SK-N-SH treated with all-trans-retinoic acid at 6 μM for 48 hours (cell line): ENCODE results near the gene CHORDC1.

Source experiments
- ATAC-seq: fragments of 200-7000 bp; cut with Tn5 transposase; 3 replicates; pipeline ENCODE4 v1.9.1; 2020; ENCODE audit warnings: mild to moderate bottlenecking, moderate library complexity
- ARNTL ChIP-seq: fragments of 450-650 bp; formaldehyde crosslinking; IDR thresholded peaks from 2 replicates; pipeline ENCODE4 v1.5.0; 2020; ENCODE audit warnings: low read depth, mild to moderate bottlenecking, moderate library complexity, borderline replicate concordance
- BACH2 ChIP-seq: fragments of 250-450 bp; sonication (Bioruptor Pico); IDR thresholded peaks from 2 replicates; pipeline ENCODE4 v1.9.0; 2021; ENCODE audit warnings: mild to moderate bottlenecking, borderline replicate concordance
- CSDC2 ChIP-seq: fragments of 250-450 bp; sonication (Bioruptor Pico); IDR thresholded peaks from 2 replicates; pipeline ENCODE4 v1.5.0; 2020; ENCODE audit warnings: mild to moderate bottlenecking, moderate library complexity
- GLIS3 ChIP-seq: fragments of 250-450 bp; sonication (Bioruptor Pico); IDR thresholded peaks from 2 replicates; pipeline ENCODE4 v1.5.0; 2020; ENCODE audit warnings: mild to moderate bottlenecking, moderate library complexity
- ISL1 ChIP-seq: fragments of 250-450 bp; sonication (Bioruptor Pico); IDR thresholded peaks from 2 replicates; pipeline ENCODE4 v2.1.2; 2022; ENCODE audit warnings: mild to moderate bottlenecking, moderate library complexity
- OSR1 ChIP-seq: fragments of 250-450 bp; sonication (Bioruptor Pico); IDR thresholded peaks from 2 replicates; pipeline ENCODE4 v1.8.0; 2022; ENCODE audit warnings: moderate library complexity, mild to moderate bottlenecking, inconsistent platforms
- PPARA ChIP-seq: fragments of 250-450 bp; sonication (Bioruptor Pico); IDR thresholded peaks from 2 replicates; pipeline ENCODE4 v1.5.0; 2020; ENCODE audit warnings: mild to moderate bottlenecking, borderline replicate concordance
- RARB ChIP-seq: fragments of 250-450 bp; sonication (Bioruptor Pico); IDR thresholded peaks from 2 replicates; pipeline ENCODE4 v1.8.0; 2021; ENCODE audit warnings: mild to moderate bottlenecking, moderate library complexity
- SNAI2 ChIP-seq: fragments of 250-450 bp; sonication (Bioruptor Pico); IDR thresholded peaks from 2 replicates; pipeline ENCODE4 v1.5.0; 2020; ENCODE audit warnings: mild to moderate bottlenecking, moderate library complexity
- TCF4 ChIP-seq: fragments of 250-450 bp; sonication (Bioruptor Pico); IDR thresholded peaks from 2 replicates; pipeline ENCODE4 v1.8.0; 2021; ENCODE audit warnings: mild to moderate bottlenecking, moderate library complexity, borderline replicate concordance
- ZFP3 ChIP-seq: fragments of 250-450 bp; sonication (Bioruptor Pico); IDR thresholded peaks from 2 replicates; pipeline ENCODE4 v1.5.0; 2020; ENCODE audit warnings: mild to moderate bottlenecking, moderate library complexity
- ZFP30 ChIP-seq: fragments of 450-650 bp; formaldehyde crosslinking; IDR thresholded peaks from 2 replicates; pipeline ENCODE4 v1.5.0; 2022; ENCODE audit warnings: mild to moderate bottlenecking, moderate library complexity
- ZNF70 ChIP-seq: fragments of 450-650 bp; formaldehyde crosslinking; IDR thresholded peaks from 2 replicates; pipeline ENCODE4 v1.5.0; 2020; ENCODE audit warnings: mild to moderate bottlenecking, moderate library complexity
- ZNF8 ChIP-seq: fragments of 450-650 bp; formaldehyde crosslinking; IDR thresholded peaks from 2 replicates; pipeline ENCODE4 v1.5.0; 2020; ENCODE audit warnings: mild to moderate bottlenecking, moderate library complexity
- TF ChIP-seq, protein P1 (sequence below): fragments of 250-450 bp; sonication (Bioruptor Pico); IDR thresholded peaks from 2 replicates; pipeline ENCODE4 v1.8.0; 2020; ENCODE audit warnings: mild to moderate bottlenecking, moderate library complexity, borderline replicate concordance
- TF ChIP-seq, protein P2 (sequence below): fragments of 250-450 bp; sonication (Bioruptor Pico); IDR thresholded peaks from 2 replicates; pipeline ENCODE4 v1.5.1; 2020; ENCODE audit warnings: low read depth, mild to moderate bottlenecking, moderate library complexity
- TF ChIP-seq, protein P3 (sequence below): fragments of 250-450 bp; sonication (Bioruptor Pico); IDR thresholded peaks from 2 replicates; pipeline ENCODE4 v1.5.0; 2020; ENCODE audit warnings: mild to moderate bottlenecking, moderate library complexity

Gene CHORDC1

DNA sequence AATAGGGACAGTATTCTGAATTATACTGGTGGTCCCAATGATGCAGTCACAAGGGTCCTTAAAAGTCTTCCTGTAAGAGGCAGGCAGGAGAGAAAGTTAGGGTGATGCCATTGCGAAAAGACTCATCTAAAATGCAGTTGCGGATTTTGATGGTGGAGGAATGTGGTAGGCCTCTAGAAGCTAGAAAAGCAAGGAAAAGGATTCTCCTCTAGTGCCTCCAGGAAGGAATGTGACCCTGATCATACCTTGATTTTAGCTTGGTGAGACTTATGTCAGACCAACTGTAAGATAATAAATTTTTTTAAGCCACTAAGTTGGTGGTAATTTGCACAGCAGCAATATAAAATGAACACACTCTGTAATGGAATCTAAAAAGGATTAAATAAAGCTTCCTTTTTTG, 33.8 kb downstream of the CHORDC1 start:
- ATAC-seq = no peak

DNA sequence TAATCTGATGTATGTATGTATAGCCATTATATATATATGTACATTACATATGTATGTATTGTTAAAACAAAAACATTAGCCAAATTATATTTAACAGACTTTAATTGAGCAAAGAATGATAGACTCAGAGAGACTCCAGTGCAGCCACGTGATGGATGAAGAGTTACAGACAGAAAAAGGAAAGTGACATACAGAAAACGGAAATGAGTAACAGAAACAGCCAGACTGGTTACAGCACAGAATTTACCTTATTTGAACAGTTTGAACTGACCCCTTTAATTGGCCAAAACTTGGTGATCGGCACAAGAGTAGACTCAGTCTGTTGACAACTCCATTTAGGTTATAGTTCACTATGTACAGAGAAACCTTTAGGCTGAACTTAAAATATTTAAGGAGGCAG, 35.0 kb downstream of the CHORDC1 start:
- TF ChIP-seq GLIS3 (CRISPR knock-in tag) = no peak
- no peak for ATAC-seq

More for the DNA sequence above, 33.8 kb downstream of the CHORDC1 start:
- TF ChIP-seq CSDC2 (no peak), SNAI2 (CRISPR knock-in tag) (no peak), BACH2 (CRISPR knock-in tag) (no peak), OSR1 (CRISPR knock-in tag) (no peak), PPARA (CRISPR knock-in tag) (no peak), ISL1 (no peak), ZNF8 (CRISPR knock-in tag) (no peak), ARNTL (CRISPR knock-in tag) (no peak)
- TF ChIP-seq, protein P1, sequence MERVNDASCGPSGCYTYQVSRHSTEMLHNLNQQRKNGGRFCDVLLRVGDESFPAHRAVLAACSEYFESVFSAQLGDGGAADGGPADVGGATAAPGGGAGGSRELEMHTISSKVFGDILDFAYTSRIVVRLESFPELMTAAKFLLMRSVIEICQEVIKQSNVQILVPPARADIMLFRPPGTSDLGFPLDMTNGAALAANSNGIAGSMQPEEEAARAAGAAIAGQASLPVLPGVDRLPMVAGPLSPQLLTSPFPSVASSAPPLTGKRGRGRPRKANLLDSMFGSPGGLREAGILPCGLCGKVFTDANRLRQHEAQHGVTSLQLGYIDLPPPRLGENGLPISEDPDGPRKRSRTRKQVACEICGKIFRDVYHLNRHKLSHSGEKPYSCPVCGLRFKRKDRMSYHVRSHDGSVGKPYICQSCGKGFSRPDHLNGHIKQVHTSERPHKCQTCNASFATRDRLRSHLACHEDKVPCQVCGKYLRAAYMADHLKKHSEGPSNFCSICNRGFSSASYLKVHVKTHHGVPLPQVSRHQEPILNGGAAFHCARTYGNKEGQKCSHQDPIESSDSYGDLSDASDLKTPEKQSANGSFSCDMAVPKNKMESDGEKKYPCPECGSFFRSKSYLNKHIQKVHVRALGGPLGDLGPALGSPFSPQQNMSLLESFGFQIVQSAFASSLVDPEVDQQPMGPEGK (CRISPR knock-in tag) = no peak

DNA sequence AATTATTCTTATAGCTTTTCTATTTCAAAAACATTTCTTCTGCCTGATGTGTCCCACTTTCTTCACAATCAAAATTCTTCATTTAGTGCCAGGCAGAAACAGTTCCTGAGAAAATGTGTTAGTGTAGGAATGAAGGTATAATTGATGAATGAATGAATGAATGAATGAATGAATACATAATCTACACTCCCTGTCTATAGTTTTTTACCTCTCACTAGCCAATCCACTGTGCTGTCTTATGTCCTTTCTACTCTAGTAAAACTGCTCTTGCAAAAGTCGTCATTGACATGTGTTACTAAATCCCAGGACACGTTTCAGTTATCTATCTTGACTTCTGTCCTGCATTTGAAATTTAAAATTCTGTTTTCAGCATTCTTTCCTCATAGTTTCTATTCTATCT, 42.9 kb downstream of the CHORDC1 start:
- TF ChIP-seq ISL1 = no peak
- ATAC-seq = no peak

DNA sequence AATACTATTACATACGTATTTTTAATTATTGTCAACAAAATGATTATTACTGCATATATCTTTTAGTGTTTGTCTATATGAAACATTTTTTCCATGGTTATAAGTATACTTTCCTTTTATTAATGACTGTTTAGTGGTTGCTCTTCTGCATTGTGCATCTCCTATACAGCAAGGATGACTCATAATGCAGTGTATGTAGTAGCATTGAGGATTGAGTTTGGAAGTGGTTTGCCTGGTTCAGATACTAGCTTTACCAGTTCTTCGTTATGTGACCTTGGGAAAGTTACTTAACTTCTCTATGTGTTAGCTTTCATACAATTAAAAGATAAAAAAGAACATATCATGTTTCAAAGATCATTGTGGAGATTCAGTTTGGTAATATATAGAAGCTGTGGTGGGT, 44.1 kb downstream of the CHORDC1 start:
- ATAC-seq = no peak
- TF ChIP-seq GLIS3 (CRISPR knock-in tag) = no peak
- no peak for TF ChIP-seq ZNF8 (CRISPR knock-in tag)
- TF ChIP-seq PPARA (CRISPR knock-in tag) = no peak
- TF ChIP-seq BACH2 (CRISPR knock-in tag) = no peak
- TF ChIP-seq, protein P2, sequence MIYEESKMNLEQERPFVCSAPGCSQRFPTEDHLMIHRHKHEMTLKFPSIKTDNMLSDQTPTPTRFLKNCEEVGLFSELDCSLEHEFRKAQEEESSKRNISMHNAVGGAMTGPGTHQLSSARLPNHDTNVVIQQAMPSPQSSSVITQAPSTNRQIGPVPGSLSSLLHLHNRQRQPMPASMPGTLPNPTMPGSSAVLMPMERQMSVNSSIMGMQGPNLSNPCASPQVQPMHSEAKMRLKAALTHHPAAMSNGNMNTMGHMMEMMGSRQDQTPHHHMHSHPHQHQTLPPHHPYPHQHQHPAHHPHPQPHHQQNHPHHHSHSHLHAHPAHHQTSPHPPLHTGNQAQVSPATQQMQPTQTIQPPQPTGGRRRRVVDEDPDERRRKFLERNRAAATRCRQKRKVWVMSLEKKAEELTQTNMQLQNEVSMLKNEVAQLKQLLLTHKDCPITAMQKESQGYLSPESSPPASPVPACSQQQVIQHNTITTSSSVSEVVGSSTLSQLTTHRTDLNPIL (CRISPR knock-in tag) = no peak
- no peak for TF ChIP-seq RARB (CRISPR knock-in tag)
- TF ChIP-seq, protein P1 (CRISPR knock-in tag) = no peak
- TF ChIP-seq ZFP3 (CRISPR knock-in tag) = no peak
- no peak for TF ChIP-seq ZFP30 (CRISPR knock-in tag)
- no peak for TF ChIP-seq ZNF70 (CRISPR knock-in tag)
- TF ChIP-seq, protein P3, sequence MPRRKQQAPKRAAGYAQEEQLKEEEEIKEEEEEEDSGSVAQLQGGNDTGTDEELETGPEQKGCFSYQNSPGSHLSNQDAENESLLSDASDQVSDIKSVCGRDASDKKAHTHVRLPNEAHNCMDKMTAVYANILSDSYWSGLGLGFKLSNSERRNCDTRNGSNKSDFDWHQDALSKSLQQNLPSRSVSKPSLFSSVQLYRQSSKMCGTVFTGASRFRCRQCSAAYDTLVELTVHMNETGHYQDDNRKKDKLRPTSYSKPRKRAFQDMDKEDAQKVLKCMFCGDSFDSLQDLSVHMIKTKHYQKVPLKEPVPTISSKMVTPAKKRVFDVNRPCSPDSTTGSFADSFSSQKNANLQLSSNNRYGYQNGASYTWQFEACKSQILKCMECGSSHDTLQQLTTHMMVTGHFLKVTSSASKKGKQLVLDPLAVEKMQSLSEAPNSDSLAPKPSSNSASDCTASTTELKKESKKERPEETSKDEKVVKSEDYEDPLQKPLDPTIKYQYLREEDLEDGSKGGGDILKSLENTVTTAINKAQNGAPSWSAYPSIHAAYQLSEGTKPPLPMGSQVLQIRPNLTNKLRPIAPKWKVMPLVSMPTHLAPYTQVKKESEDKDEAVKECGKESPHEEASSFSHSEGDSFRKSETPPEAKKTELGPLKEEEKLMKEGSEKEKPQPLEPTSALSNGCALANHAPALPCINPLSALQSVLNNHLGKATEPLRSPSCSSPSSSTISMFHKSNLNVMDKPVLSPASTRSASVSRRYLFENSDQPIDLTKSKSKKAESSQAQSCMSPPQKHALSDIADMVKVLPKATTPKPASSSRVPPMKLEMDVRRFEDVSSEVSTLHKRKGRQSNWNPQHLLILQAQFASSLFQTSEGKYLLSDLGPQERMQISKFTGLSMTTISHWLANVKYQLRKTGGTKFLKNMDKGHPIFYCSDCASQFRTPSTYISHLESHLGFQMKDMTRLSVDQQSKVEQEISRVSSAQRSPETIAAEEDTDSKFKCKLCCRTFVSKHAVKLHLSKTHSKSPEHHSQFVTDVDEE = no peak
- no peak for TF ChIP-seq OSR1 (CRISPR knock-in tag)
- no peak for TF ChIP-seq ARNTL (CRISPR knock-in tag)
- TF ChIP-seq ISL1 = no peak
- TF ChIP-seq, all 23 proteins: peak for 0

DNA sequence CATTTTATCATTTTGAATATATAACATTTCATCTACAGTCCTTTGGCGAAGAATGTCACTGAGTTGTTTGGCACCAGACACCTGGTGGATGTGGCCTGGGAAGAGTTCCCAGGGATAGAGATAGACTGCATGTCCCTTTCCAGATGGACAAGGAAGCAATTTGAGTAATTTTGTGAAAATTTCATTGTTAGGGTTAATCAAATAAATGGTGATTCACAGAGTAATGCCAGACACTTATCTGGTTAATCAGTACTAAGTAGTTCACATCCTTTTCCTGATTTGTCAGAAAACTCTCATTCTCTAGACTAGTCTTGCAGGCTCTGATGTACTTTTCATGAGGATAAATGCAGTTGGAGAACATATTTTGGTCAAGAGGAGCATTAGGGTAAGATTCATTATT, 46.8 kb downstream of the CHORDC1 start:
- ATAC-seq = no peak; the same call in 2 of the 3 replicates
- TF ChIP-seq TCF4 = peak; percentile 52
- TF ChIP-seq SNAI2 (CRISPR knock-in tag) = no peak
- TF ChIP-seq, protein P2 (CRISPR knock-in tag) = no peak
- peak; percentile 66 for TF ChIP-seq ISL1
